ENCODE measurements around the gene KIF25.

DNA sequence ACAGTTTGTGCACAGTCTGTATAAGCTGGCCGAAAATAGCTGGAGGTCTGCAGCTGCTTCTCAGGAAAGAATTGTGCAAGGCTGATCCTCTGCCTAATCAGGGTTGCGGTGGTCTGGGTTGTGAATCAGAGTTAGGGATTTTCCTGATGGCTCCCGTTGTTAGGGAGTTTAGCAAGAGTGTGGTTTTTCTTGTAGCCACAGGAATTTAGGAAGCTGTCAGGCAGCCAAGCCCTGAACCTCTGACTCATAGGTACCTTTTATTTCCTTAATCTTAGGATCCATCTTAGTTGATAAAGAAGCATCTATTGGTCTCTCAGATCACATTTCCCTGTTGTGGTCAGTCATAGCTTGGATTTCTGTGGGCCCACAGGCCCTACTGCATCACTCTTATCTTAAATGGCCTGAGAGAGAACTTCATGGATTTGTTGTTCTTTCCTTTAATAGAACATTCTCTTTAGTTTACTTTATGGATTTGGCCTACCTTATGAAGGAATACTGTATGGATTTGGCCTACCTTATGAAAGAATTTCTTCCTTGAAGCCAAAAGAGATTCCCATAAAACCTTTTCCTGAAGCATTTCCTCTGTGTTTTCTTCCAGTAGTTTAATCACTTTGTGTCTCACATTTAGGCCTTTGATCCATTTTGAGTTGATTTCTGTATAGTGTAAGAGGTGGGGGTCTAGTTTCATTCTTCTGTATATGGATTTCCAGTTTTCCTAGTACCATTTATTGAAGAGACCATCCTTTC lies 10.3 kb downstream of the KIF25 start:
- TF ChIP-seq, protein P1, sequence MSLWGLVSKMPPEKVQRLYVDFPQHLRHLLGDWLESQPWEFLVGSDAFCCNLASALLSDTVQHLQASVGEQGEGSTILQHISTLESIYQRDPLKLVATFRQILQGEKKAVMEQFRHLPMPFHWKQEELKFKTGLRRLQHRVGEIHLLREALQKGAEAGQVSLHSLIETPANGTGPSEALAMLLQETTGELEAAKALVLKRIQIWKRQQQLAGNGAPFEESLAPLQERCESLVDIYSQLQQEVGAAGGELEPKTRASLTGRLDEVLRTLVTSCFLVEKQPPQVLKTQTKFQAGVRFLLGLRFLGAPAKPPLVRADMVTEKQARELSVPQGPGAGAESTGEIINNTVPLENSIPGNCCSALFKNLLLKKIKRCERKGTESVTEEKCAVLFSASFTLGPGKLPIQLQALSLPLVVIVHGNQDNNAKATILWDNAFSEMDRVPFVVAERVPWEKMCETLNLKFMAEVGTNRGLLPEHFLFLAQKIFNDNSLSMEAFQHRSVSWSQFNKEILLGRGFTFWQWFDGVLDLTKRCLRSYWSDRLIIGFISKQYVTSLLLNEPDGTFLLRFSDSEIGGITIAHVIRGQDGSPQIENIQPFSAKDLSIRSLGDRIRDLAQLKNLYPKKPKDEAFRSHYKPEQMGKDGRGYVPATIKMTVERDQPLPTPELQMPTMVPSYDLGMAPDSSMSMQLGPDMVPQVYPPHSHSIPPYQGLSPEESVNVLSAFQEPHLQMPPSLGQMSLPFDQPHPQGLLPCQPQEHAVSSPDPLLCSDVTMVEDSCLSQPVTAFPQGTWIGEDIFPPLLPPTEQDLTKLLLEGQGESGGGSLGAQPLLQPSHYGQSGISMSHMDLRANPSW (CRISPR knock-in tag; conservative IDR thresholded peaks at IDR 0.05; ENCODE audit: low read depth) = no peak
- TF ChIP-seq, protein P2, sequence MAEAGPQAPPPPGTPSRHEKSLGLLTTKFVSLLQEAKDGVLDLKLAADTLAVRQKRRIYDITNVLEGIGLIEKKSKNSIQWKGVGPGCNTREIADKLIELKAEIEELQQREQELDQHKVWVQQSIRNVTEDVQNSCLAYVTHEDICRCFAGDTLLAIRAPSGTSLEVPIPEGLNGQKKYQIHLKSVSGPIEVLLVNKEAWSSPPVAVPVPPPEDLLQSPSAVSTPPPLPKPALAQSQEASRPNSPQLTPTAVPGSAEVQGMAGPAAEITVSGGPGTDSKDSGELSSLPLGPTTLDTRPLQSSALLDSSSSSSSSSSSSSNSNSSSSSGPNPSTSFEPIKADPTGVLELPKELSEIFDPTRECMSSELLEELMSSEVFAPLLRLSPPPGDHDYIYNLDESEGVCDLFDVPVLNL (CRISPR knock-in tag; IDR thresholded peaks at IDR 0.05; ENCODE audit: borderline replicate concordance, low read depth) = no peak
- TF ChIP-seq, protein P3, sequence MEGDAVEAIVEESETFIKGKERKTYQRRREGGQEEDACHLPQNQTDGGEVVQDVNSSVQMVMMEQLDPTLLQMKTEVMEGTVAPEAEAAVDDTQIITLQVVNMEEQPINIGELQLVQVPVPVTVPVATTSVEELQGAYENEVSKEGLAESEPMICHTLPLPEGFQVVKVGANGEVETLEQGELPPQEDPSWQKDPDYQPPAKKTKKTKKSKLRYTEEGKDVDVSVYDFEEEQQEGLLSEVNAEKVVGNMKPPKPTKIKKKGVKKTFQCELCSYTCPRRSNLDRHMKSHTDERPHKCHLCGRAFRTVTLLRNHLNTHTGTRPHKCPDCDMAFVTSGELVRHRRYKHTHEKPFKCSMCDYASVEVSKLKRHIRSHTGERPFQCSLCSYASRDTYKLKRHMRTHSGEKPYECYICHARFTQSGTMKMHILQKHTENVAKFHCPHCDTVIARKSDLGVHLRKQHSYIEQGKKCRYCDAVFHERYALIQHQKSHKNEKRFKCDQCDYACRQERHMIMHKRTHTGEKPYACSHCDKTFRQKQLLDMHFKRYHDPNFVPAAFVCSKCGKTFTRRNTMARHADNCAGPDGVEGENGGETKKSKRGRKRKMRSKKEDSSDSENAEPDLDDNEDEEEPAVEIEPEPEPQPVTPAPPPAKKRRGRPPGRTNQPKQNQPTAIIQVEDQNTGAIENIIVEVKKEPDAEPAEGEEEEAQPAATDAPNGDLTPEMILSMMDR (IDR thresholded peaks at IDR 0.05) = no peak
- TF ChIP-seq, protein P4, sequence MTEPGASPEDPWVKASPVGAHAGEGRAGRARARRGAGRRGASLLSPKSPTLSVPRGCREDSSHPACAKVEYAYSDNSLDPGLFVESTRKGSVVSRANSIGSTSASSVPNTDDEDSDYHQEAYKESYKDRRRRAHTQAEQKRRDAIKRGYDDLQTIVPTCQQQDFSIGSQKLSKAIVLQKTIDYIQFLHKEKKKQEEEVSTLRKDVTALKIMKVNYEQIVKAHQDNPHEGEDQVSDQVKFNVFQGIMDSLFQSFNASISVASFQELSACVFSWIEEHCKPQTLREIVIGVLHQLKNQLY (CRISPR knock-in tag; IDR thresholded peaks at IDR 0.05) = no peak
- TF ChIP-seq FOXJ3 (CRISPR knock-in tag; IDR thresholded peaks at IDR 0.05; ENCODE audit: borderline replicate concordance) = no peak
- TF ChIP-seq, protein P5, sequence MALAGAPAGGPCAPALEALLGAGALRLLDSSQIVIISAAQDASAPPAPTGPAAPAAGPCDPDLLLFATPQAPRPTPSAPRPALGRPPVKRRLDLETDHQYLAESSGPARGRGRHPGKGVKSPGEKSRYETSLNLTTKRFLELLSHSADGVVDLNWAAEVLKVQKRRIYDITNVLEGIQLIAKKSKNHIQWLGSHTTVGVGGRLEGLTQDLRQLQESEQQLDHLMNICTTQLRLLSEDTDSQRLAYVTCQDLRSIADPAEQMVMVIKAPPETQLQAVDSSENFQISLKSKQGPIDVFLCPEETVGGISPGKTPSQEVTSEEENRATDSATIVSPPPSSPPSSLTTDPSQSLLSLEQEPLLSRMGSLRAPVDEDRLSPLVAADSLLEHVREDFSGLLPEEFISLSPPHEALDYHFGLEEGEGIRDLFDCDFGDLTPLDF (CRISPR knock-in tag; IDR thresholded peaks at IDR 0.05) = no peak
- TF ChIP-seq, protein P6, sequence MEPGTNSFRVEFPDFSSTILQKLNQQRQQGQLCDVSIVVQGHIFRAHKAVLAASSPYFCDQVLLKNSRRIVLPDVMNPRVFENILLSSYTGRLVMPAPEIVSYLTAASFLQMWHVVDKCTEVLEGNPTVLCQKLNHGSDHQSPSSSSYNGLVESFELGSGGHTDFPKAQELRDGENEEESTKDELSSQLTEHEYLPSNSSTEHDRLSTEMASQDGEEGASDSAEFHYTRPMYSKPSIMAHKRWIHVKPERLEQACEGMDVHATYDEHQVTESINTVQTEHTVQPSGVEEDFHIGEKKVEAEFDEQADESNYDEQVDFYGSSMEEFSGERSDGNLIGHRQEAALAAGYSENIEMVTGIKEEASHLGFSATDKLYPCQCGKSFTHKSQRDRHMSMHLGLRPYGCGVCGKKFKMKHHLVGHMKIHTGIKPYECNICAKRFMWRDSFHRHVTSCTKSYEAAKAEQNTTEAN (CRISPR knock-in tag; IDR thresholded peaks at IDR 0.05) = no peak
- TF ChIP-seq, protein P7, sequence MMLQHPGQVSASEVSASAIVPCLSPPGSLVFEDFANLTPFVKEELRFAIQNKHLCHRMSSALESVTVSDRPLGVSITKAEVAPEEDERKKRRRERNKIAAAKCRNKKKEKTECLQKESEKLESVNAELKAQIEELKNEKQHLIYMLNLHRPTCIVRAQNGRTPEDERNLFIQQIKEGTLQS (CRISPR knock-in tag; conservative IDR thresholded peaks at IDR 0.05) = no peak
- TF ChIP-seq SP1 (CRISPR knock-in tag; conservative IDR thresholded peaks at IDR 0.05) = no peak
- TF ChIP-seq, protein P8, sequence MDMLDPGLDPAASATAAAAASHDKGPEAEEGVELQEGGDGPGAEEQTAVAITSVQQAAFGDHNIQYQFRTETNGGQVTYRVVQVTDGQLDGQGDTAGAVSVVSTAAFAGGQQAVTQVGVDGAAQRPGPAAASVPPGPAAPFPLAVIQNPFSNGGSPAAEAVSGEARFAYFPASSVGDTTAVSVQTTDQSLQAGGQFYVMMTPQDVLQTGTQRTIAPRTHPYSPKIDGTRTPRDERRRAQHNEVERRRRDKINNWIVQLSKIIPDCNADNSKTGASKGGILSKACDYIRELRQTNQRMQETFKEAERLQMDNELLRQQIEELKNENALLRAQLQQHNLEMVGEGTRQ (CRISPR knock-in tag; IDR thresholded peaks at IDR 0.05) = no peak
- TF ChIP-seq, protein P9, sequence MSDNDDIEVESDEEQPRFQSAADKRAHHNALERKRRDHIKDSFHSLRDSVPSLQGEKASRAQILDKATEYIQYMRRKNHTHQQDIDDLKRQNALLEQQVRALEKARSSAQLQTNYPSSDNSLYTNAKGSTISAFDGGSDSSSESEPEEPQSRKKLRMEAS (CRISPR knock-in tag; IDR thresholded peaks at IDR 0.05) = no peak

Data from WTC11 (cell line).